HG03108 (cell line): ENCODE results near the gene GRIK1.
"Not testable (repeated sequence)": the region's sequence is repeated elsewhere in the genome, so short reads cannot be mapped to it uniquely, and the experiment has no call there.

Experiments used
- ATAC-seq: cut with Tn5 transposase; IDR thresholded peaks from one replicate; pipeline ENCODE4 v1.9.1; 2021; ENCODE audit warnings: moderate library complexity; ENCODE audit not compliant: unreplicated experiment

Gene GRIK1

GRCh38 chr21:29939924-29940275 is at the start of gene GRIK1:
GRIK1 (minus strand) TSS chr21:29939996.
- ATAC-seq, result no peak

- no peak for ATAC-seq
Measured at GRCh38 chr21:29987762-29988161, 48.0 kb upstream of the GRIK1 start.

GRCh38 chr21:29985866-29986265 is 46.1 kb upstream of the GRIK1 start:
- no peak for ATAC-seq

DNA sequence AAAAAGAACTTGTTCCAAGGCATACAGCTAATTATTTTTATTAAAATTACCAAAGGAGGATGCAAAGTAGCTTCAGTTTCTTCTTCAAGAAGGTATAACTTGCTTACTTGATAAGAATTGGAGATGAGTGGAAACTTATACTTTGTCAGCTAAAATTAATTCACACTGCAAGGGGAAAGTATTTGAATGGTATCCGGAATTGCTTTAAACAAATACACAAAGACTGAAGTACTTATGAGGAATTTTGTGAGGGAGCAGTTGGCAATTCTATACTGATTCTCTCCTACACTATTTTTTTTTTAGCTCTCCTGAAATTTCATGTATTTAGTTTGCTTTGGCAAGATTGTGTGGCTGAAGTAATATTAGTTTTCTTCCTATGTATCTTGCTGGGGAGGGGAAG is 39.2 kb upstream of the GRIK1 start:
- no peak for ATAC-seq

DNA sequence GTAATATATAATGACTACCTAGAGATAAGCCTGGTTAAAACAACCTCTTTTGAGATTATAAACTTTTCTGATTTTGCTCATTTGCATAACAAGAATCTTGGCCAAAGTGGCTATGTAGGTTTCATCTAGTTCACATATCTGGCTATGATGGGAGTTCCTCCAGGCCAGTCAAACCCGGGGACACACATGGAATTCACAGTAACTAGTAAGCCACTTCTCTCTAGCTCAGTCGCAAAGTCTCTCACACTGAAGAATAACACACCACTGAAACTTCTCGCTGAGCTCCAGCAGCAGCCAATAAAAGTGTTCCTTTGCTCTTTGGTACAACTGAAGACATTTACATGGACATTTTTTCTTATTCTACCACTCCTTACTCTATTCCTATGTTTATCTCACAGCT is 36.0 kb upstream of the GRIK1 start:
- ATAC-seq, result no peak

- no peak for ATAC-seq
Measured at GRCh38 chr21:29973258-29973657, 33.5 kb upstream of the GRIK1 start.

GRCh38 chr21:29961291-29962027 is 21.7 kb upstream of the GRIK1 start:
- no peak for ATAC-seq

GRCh38 chr21:29958551-29958950 is 18.8 kb upstream of the GRIK1 start:
- ATAC-seq, result no peak

DNA sequence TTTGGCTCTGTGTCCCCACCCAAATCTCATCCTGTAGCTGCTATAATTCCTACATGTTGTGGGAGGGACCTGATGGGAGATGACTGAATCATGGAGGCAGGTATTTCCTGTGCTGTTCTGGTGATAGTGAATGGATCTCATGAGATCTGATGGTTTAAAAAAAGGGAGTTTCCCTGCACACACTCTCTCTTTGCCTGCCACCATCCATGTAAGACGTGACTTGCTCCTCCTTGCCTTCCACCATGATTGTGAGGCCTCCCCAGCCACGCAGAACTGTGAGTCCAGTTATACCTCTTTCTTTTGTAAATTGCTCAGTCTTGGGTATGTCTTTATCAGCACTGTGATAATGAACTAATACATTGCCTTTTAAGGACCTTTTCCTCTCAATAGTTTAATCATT is 18.2 kb upstream of the GRIK1 start:
- ATAC-seq, result not testable (repeated sequence)

- ATAC-seq, result no peak
Measured at GRCh38 chr21:29953690-29954089, 13.9 kb upstream of the GRIK1 start.

DNA sequence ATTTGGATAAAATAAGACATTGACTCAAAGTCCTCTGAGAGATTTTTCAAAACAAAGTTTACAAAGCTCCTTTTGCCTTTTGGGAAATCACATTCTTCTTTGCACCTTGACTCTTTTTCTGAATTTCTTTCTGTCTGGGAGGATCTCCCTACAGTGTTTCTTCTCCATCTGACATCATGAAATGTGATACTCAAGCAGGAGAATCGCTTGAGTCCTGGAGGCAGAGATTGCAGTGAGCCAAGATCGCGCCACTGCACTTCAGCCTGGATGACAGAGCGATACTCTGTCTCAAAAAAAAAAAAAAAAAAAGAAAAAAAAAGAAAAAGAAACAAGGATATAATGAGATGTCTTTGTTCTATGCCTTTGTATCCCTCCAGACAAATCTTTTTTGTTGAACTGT is 13.3 kb upstream of the GRIK1 start:
- ATAC-seq, result no peak

DNA sequence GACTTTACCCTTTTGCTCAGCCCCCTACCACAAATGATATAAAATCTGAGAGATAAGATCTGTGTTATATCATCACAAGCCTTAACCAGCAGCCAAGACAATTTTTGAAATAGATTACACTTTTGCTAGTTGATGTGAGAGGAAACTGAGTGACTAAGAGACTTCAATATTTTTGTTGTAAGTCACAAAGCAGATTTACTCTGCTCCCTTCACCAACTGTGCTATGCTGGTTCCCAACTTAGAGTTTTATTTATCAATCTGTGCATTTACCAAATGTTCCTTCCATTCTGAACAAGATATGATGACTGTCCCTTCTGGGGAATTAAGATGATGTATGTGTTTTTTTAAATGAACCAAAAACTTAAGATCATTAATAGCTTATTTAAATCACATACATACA is 12.1 kb upstream of the GRIK1 start:
- ATAC-seq, result no peak

DNA sequence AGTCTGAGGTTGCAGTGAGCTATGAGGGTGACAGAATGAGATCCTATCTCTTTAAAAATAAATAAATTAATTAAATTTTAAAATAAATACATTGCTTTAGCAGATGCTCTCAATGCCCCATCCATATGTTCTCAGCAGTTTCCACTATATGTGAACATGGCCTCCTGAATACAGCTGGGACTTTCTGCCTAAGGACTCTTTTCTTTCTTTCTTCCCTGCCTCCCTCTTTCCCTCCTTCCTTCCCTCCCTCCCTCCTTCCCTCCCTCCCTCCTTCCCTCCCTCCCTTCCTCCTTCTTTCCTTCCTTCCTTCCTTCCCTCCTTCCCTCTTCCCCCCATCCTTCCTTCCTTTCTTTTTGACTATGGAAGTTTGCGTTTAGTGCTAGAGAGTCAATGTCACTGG is 10.2 kb upstream of the GRIK1 start:
- no peak for ATAC-seq

- no peak for ATAC-seq
Measured at GRCh38 chr21:29947119-29947518, 7.3 kb upstream of the GRIK1 start.

- no peak for ATAC-seq
Measured at GRCh38 chr21:29943885-29944284, 4.1 kb upstream of the GRIK1 start.

- no peak for ATAC-seq
Measured at GRCh38 chr21:29942034-29942433, 2.2 kb upstream of the GRIK1 start.

DNA sequence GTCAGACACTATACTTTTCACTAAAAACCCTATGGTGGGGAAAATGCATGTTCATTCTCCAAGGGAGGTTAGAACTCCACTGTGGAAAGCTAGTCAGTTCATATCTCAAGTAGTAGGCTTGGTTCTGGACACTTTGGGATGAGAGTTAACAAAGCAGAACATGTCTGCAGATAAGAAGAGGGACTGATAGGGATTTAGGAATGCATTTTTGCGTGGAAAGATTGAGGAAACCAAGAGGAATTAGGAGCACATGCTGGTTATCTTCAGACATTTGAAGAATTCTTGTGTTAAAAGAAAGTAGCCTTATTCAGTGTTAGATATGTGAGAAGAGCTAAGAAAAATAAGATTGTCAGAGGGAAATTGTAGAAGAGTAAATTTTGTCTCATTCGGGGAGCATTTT is 1.2 kb upstream of the GRIK1 start:
- no peak for ATAC-seq

GRCh38 chr21:29940361-29940760 is 565 bp upstream of the GRIK1 start:
- no peak for ATAC-seq

DNA sequence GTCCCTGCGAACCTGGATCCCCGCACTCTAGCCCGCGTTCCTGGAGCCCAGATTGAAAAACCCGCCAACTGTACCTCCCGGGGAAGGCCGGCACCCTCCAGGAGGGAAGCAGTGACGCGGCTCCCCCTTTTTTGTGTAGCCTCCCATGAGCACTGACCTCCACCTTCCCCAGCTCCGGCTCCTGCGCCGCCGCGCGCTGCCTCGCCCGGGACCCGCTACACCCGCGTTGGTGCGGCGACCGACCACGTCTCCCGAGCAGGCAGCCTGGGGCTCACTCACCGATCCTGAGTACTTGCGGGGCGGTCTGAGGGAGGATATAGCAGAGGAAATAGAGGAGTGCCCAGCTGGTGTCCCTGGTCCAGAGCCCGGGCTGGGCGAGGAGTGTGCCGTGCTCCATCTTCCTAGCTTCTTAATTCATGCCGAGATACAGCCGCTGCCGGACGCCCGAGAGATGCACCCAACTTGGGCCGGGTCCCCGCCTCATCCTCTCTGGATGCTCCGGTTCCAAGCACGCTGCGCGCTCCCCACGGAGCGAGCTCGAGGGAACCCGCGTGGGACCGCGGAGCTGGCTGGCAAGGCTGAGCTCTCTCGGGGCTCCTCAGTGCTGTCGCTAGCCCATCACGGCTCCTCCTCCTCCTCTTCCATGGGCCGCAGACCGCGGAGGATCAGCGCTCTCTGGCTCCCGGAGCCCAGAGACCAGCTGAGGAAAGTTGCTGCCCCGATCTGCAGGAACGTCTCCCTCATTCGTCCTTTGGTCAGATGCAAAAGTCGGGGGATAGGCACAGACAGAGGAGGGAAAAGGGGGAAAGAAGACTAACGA is 482 bp downstream of the GRIK1 start:
- ATAC-seq, result no peak

DNA sequence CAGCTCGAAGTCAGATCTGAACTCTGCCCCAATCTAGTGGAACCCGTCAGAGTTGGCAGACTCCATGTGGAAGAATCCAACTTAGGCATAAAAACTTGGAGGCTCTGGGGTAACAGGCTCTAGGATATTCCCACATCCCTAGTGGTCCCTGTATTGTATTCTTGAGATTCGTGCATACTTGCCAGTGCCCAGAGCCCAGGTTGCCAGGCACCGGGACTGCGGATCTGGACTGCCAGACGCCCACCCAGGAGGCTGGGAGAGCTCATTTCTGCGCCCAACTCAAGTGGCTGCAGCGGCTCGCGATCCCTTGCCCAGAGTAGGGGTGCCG is 1.1 kb downstream of the GRIK1 start:
- ATAC-seq, result no peak

DNA sequence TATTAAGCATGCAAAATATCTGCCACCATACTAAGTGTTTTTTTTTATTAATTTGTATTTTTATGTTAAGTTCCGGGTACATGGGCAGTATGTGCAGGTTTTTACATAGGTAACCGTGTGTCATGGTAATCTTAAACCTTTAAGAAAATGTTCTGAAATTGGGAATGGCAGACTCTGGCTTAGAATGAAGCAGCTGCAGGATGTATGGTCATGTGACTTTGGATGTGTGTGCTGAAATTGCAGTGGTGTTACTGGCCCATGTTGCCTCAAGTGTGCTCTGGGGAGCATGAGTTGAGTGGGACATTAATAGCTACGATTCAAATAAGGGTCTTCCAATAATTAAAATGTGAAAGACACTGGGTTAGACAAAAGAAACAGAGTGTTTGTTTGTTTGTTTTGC is 6.7 kb downstream of the GRIK1 start:
- ATAC-seq, result no peak

GRCh38 chr21:29928537-29928936 is 11.3 kb downstream of the GRIK1 start:
- no peak for ATAC-seq

DNA sequence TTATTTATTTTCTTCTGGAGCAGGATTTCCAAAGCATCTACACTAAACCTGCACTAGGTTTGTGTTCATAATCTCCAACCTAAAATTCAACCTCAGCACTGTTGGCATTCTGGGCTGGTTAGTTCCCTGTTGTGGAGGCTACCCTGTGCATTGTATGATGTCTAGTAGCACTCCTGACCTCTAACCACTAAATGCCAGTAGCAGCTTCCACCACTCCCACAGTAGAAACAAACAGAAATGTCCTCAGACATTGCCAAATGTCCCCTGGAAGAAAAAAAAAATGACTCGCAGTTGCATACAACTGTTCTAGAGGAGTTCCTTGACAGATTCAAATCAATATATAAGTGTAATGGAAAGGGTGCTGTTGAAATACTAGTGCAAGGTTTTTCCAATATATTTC is 18.9 kb downstream of the GRIK1 start:
- no peak for ATAC-seq
